WI38 (cell line): Measurements from ENCODE around the gene GNRH2.

Experiments used
- H3K4me3 ChIP-seq: 2 replicates; pipeline ENCODE4 v1.5.1; 2011; ENCODE audit warnings: low read depth, mild to moderate bottlenecking, control low read depth, low read length
- TF ChIP-seq, protein P1 (sequence below): IDR thresholded peaks from 2 replicates; pipeline ENCODE4 v1.5.1; 2012; ENCODE audit warnings: low read depth, mild to moderate bottlenecking, control low read depth, low read length

The GNRH2 gene

DNA sequence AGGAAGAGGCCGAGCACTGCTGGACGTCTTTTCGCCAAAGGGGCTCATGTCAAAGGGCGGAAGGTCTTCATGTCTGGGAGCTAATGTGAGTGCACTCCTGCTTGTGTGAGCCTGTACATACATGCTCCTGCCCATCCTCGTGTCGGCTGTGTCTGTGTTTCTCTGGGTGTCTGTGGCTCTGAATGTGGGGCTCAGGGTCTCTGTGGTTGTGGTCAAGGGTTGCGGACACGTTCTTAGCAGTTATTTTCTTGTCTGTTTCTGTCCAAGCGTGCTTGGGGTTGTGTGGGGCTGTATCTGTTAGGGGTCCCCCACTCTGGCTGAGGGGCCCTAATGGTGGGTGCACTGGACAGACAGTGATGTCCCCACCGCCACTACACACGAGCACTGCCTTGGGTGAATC, 38.2 kb downstream of the GNRH2 start:
- TF ChIP-seq, protein P1, sequence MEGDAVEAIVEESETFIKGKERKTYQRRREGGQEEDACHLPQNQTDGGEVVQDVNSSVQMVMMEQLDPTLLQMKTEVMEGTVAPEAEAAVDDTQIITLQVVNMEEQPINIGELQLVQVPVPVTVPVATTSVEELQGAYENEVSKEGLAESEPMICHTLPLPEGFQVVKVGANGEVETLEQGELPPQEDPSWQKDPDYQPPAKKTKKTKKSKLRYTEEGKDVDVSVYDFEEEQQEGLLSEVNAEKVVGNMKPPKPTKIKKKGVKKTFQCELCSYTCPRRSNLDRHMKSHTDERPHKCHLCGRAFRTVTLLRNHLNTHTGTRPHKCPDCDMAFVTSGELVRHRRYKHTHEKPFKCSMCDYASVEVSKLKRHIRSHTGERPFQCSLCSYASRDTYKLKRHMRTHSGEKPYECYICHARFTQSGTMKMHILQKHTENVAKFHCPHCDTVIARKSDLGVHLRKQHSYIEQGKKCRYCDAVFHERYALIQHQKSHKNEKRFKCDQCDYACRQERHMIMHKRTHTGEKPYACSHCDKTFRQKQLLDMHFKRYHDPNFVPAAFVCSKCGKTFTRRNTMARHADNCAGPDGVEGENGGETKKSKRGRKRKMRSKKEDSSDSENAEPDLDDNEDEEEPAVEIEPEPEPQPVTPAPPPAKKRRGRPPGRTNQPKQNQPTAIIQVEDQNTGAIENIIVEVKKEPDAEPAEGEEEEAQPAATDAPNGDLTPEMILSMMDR = no peak
- H3K4me3 ChIP-seq = no peak overlapping the region

DNA sequence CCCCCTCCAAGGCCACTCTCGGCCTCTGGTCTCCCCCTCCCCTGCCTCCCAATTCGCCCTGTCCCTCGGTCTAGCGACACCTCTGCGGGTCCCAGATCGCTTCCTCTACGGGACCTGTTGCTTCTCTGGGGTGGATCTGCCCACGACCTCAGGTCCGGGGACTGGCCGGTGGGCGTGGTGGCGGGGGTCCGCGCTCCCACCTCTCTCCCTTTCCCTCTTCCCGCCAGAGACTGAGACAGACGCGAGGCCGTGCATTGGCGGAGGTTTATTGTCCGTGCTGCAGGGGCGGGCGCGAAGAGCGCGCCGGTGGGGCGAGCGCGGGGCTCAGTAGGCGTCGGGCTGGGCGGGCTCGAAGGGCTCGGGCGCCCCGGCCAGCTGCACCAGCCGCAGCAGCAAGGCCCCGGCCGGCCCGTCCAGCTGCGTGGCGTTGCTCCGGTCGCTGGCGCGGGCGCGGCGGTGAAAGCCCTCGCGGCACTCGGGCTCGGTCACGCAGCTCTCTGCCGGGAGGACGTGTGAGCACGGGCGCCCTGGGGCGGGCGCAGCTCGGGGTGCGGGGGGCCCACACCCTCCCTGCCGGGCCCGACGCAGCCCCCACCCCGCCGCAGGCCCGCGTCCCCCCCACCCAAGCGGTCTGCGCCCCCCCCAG, 39.0 kb downstream of the GNRH2 start:
- H3K4me3 ChIP-seq = no peak overlapping the region
- TF ChIP-seq, protein P1 = no peak

- no peak overlapping the region for H3K4me3 ChIP-seq
- TF ChIP-seq, protein P1 = no peak
These were observed 39.8 kb downstream of the GNRH2 start for GRCh38 chr20:3082955-3083952.

DNA sequence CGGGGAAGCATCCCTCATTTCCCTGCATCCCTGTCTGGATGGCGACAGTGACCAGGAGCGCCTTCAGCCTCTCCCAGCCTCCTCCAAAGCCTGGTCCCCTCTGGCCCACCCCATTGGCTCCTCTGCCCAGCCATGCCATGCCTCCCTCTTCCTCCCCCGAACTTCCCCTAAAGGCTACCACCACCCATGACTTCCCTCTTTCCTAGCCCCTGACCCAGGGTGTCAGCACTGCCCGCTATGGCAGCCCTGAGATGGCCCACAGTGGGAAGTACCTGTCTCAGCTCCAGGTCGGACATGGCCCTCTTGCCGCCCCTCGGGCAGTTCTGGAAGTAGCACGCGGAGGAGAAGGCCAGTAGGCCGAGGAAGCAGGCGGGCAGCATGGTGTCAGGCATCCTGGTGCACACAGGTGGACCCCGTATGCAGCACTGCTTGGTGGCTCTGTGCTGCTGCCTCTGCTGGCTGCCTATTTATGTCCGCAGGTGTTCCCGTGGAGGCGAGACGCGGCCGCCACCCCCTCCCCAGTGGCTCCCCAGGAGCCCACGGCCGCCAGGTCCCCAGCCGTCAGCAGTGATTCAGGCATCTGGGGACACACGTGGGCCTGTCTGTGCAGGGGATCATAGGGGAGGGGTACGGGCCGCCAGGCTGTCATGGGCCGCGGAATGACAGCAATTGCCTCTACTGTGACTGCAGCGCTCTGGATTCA, 41.0 kb downstream of the GNRH2 start, which contains the start of gene AVP:
AVP (minus strand) TSS at position 442 of the 703 bp plus-strand sequence; CDS start at position 392, 50 bp downstream.
- TF ChIP-seq, protein P1 = no peak
- H3K4me3 ChIP-seq = no peak within 1 kb of the TSS

GRCh38 chr20:3084986-3085360, 41.6 kb downstream of the GNRH2 start:
- TF ChIP-seq, protein P1 = no peak

DNA sequence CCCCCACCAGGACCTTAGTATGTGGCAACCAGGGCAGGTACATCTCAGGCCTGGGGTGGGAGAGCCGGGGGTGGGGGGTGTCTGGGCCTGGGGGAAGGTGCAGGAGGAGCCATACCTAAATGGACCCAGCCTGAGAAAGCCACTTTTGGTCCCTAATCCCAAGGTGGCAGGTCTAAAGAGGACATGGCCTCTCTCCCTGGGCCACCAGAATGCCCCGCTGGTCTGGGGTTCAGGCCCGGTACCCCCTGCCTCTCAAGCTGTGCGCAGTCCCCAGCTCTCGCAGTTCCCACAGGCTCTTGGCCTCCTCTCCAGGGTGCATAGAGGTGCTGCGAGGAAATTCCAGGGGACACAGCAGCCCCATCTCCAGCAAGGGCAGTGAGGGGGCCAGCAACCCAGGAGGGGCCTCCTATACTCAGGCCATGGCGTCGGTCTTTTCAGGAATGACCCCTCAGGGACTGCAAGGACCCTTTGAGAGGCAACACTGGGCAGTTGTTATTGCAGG, 42.2 kb downstream of the GNRH2 start:
- no peak overlapping the region for H3K4me3 ChIP-seq
- TF ChIP-seq, protein P1 = no peak

More at GRCh38 chr20:3084986-3085360, 41.6 kb downstream of the GNRH2 start:
- no peak overlapping the region for H3K4me3 ChIP-seq
